GM18505 (cell line): ENCODE results near the gene TCTN3.
"Not testable (repeated sequence)": the region's sequence is repeated elsewhere in the genome, so short reads cannot be mapped to it uniquely, and the experiment has no call there.

Experiments used
- ATAC-seq: cut with Tn5 transposase; IDR thresholded peaks from one replicate; pipeline ENCODE4 v1.9.1; 2021; ENCODE audit not compliant: unreplicated experiment
- POLR2A ChIP-seq: IDR thresholded peaks from 4 replicates; pipeline ENCODE4 v1.6.1; 2011; ENCODE audit warnings: borderline replicate concordance; ENCODE audit not compliant: insufficient read depth, insufficient read length; ENCODE audit errors: extremely low read depth

TCTN3 gene, protein sequence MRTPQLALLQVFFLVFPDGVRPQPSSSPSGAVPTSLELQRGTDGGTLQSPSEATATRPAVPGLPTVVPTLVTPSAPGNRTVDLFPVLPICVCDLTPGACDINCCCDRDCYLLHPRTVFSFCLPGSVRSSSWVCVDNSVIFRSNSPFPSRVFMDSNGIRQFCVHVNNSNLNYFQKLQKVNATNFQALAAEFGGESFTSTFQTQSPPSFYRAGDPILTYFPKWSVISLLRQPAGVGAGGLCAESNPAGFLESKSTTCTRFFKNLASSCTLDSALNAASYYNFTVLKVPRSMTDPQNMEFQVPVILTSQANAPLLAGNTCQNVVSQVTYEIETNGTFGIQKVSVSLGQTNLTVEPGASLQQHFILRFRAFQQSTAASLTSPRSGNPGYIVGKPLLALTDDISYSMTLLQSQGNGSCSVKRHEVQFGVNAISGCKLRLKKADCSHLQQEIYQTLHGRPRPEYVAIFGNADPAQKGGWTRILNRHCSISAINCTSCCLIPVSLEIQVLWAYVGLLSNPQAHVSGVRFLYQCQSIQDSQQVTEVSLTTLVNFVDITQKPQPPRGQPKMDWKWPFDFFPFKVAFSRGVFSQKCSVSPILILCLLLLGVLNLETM

DNA sequence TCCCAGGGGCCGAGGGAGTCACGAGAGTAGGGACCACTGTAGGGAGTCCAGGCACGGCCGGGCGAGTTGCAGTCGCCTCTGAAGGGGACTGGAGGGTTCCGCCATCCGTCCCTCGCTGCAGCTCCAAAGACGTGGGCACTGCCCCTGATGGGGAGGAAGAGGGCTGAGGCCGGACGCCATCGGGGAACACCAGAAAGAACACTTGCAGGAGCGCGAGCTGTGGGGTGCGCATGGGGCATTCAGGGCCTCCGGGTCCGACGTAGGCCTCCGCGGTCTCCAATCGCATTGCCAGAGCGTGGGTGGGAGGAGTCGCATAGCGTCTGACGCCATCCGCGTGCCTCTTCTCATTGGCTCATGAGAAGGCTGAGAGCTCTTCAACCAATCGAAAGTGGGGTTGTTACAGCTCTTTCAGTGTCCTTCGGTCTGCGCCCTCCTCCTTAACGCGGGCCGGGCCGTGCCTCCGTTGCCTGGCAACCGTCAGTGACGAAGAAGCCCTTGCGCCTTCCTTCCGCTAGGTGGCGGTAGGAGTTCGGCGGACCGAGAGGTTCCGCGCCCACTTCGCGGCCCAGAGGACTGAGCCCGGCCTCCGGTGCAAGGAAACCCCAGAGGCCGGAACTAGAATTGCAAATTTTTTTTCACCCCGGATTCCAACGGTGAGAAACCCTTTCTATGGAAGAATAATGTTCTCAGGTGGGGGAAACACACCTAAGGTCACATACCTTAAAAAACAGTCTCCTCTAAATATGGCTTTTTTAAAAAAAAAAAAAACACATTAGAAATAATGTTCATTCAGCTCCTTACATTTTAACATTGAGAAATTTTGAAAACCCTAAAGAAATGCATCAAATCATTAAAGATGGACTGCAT, at the start of gene TCTN3:
TCTN3 (minus strand) TSS at position 260 of the 867 bp plus-strand sequence; CDS start at position 232, 28 bp downstream.
- ATAC-seq, result peak; percentile 98
- peak; percentile 77 for TF ChIP-seq POLR2A

- ATAC-seq, result no peak
Measured at GRCh38 chr10:95742962-95743535, 49.3 kb upstream of the TCTN3 start.

DNA sequence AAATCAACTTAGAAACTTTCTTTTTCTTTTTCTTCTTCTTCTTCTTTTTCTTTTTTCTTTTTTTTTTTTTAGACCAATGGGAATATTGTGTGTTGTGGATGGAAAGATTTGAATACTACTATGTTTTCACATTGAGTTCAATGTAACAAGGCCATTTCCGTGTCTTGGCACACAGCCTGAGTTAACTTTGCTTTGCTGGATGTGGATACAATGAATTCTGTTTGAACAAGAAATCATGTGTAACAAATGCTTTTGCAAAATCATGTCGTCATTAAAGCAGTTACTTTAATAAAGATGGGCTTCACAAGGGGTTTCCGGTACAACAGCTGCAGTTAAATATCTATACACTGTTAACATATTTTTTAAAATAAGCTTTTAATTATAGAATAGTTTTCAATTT, 48.8 kb upstream of the TCTN3 start:
- TF ChIP-seq POLR2A, result no peak
- no peak for ATAC-seq

More at GRCh38 chr10:95742962-95743535, 49.3 kb upstream of the TCTN3 start:
- TF ChIP-seq POLR2A, result no peak

DNA sequence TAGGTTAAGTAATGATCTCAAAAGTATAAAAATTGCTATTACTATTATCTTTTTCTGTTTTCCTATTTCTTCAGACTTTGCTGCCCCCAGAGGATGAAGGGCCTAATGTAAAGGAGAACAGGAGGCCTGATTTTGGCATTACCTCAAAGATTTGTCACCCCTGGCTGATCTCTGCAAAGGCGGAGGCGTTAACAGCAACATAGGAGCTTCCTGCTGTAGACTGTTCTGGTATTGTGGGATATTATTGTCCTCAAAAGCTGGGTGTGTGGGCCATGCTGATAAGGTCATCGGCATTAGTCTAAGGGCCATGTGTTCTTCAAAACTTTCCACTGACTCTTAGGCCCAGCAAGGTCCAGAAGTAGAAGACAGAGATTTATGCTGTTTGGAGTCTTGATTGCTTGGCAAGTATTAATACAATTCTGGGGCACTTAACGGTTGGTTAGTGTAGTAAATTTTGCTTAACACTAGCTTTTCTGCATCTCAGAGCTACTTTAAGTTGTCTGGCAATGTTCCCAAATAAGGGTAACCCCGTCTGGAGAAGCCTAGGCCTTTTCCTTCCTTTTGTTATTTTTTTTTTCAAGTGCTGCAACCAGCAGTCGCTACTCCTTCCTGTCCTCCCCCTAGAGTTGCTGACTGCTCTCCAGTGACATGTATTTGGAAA, 48.2 kb upstream of the TCTN3 start:
- TF ChIP-seq POLR2A, result peak; percentile 45
- ATAC-seq, result peak; percentile 70

- ATAC-seq, result no peak
- no peak for TF ChIP-seq POLR2A
Measured at GRCh38 chr10:95739056-95739455, 45.3 kb upstream of the TCTN3 start.

- ATAC-seq, result not testable (repeated sequence)
Measured at GRCh38 chr10:95732907-95733306, 39.2 kb upstream of the TCTN3 start.

DNA sequence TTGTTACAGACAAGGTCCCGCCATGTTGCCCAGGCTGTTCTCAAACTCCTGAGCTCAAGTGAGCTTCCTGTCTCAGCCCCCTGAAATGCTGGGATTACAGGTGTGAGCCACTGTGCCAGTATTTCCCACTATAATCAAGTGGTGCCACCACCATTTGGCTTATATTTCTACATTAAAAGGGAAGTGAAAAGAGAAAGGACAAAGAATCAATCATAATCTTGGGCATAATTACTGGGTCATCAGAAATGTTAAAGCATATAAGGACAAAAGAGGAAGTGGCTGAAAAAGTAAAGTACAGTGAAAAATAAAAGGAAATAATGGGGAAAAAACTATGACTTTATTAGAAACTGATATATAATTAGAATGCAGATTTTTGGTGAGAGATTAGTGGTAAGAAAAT, 36.5 kb upstream of the TCTN3 start:
- no peak for TF ChIP-seq POLR2A
- ATAC-seq, result no peak

DNA sequence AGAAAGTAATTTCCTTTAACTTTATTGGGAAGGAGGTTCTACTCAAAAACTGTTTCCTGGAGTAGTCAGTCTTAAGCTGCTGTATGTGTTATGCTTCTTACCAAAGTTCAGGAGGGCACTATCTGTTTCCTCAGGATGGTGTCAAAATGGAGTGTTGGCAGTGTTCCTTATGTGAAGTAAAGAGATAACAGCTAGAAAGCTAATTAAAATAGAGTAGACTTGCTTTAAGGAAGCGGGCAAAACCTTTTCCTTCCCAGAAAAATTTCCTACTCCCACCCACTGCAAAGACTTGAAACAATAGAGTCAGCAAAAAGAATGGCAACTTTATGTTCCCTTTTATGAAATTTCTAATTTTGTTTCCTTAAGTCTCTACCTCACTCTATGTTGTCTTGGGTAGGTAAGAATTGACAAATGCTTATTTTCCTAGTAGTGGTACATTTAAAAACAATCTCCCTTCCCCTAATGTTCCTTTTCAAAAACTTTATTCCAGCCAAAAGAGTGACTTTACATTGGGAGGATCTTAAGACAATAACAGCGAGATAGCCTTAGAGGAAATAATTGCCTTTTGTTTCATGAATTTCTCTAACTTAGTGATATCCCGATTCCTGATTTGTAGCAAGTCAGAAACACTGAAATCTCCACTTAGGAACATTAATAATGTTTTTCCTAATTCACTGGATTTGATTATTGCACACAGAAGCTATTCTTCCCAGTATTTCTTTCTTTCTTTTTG, 35.8 kb upstream of the TCTN3 start:
- no peak for TF ChIP-seq POLR2A
- no peak for ATAC-seq

DNA sequence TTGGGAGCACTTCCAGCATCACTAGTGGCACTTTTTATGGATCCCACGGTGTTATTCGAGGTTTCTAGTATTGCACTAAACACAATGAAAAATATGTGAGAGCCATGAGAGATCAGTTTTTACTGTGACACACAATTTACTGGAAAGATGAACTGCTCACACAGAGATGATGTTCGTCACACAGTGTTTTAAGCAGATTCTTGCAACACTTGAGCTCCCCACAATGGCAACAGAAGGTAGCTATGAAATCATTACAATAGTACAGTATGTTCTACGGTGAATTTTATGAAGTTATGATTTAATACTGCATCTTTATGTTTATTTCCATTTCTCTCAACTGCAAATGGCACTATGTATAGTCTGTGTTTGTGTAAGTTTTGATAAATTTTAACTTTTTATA, 34.8 kb upstream of the TCTN3 start:
- ATAC-seq, result no peak
- no peak for TF ChIP-seq POLR2A

- ATAC-seq, result not testable (repeated sequence)
Measured at GRCh38 chr10:95722496-95722895, 28.8 kb upstream of the TCTN3 start.

- not testable (repeated sequence) for ATAC-seq
Measured at GRCh38 chr10:95720745-95721144, 27.0 kb upstream of the TCTN3 start.

DNA sequence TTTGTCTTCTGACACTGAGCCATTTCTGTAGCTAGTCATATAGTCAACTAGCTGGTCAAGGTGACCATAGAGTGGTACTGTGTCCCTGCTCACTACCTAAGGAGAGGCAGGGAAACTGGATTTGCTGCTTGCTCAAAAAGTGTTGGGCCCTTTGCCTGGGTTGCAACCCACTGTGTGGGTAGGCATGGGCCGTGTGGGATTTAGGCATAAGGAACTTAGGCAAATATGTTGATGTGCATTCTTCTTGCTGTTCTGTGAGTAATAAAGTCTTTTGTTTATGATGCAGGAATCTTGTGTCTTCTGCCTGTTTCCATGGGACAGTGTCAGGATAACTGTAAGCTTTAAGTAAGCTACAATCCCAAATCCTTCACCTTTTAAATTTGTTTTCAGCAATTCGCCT, 23.1 kb upstream of the TCTN3 start:
- no peak for ATAC-seq
- no peak for TF ChIP-seq POLR2A
